GM12878 (cell line): ENCODE data around the gene GARS1. TPM values are rescaled to one million over a fixed set of nuclear protein-coding genes. Genes with fewer than 3 reads are reported as not detected.

Experiments
- ATAC-seq: fragments of 200-7000 bp; cut with Tn5 transposase; 3 replicates; pipeline ENCODE4 v1.9.1; 2020; ENCODE audit warnings: mild to moderate bottlenecking, moderate library complexity
- BruUV-seq: library from RNA; stranded (reverse); fragments of 400-500 nt; replicated peaks from 2 replicates; lab custom pipeline; 2021; lab: Mats Ljungman, UMichigan
- CTCF ChIA-PET: fragments of 300-600 bp; sonication (Branson Sonifier 250); formaldehyde crosslinking; extraction: SDS; loops from one replicate; lab custom pipeline; 2021; ENCODE audit warnings: inconsistent platforms; lab: Yijun Ruan, JAX
- POLR2A ChIA-PET: fragments of 350-600 bp; formaldehyde crosslinking; extraction: SDS; loops from one replicate; lab custom pipeline; 2021; ENCODE audit warnings: inconsistent platforms; lab: Charles Lee
- RAD21 ChIA-PET: fragments of 300-600 bp; sonication (Branson Sonifier 250); formaldehyde crosslinking; loops from one replicate; lab custom pipeline; 2023; ENCODE audit warnings: antibody characterized with exemption; ENCODE audit not compliant: unreplicated experiment; lab: Charles Lee
- SMC1A ChIA-PET: fragments of 300-600 bp; sonication (Branson Sonifier 250); formaldehyde crosslinking; loops from one replicate; lab custom pipeline; 2023; ENCODE audit not compliant: unreplicated experiment, uncharacterized antibody; lab: Charles Lee
- DNase-seq: peaks from one replicate; pipeline ENCODE4 v3.0.0-alpha.2; 2011; ENCODE audit warnings: low read depth, low spot score
- FAIRE-seq: peaks from 3 replicates; lab custom pipeline; 2011; peaks lifted over from hg19 to GRCh38; lab: Jason Lieb, UNC
- H2AFZ ChIP-seq: 2 replicates; pipeline ENCODE4 v1.6.0; 2011; ENCODE audit warnings: low read depth, low read length, control low read depth; ENCODE audit not compliant: control insufficient read depth
- H3K27ac ChIP-seq: 2 replicates; pipeline ENCODE4 v1.5.1; 2011; ENCODE audit warnings: control low read depth; ENCODE audit not compliant: control insufficient read depth, insufficient read depth
- H3K27me3 ChIP-seq, 2 experiments: replicated peaks in 1 of 2; 2 replicates each; pipeline versions ENCODE4 v1.6.0 to v1.6.1; 2011; ENCODE audit warnings: low read length in 1 of 2; ENCODE audit not compliant: control insufficient read depth in 2 of 2, insufficient read depth in 2 of 2
- H3K36me3 ChIP-seq, 2 experiments: 2 replicates each; pipeline ENCODE4 v1.5.1; 2011; ENCODE audit warnings: low read length in 1 of 2; ENCODE audit not compliant: control insufficient read depth in 2 of 2, insufficient read depth in 2 of 2
- H3K4me1 ChIP-seq: 2 replicates; pipeline ENCODE4 v1.6.1; 2011; ENCODE audit warnings: mild to moderate bottlenecking, low read length, moderate library complexity, mixed read lengths; ENCODE audit not compliant: control insufficient read depth, insufficient read depth
- H3K4me2 ChIP-seq: 2 replicates; pipeline ENCODE4 v1.6.0; 2011; ENCODE audit warnings: control low read depth; ENCODE audit not compliant: control insufficient read depth, insufficient read depth
- H3K4me3 ChIP-seq: fragments of 200-600 bp; sonication (generic); 2 replicates; pipeline ENCODE4 v1.5.1; 2016
- H3K79me2 ChIP-seq: 2 replicates; pipeline ENCODE4 v1.6.0; 2011; ENCODE audit warnings: low read length; ENCODE audit not compliant: control insufficient read depth, insufficient read depth
- H3K9ac ChIP-seq: 2 replicates; pipeline ENCODE4 v1.8.0; 2011; ENCODE audit warnings: low read length, control low read depth, mixed read lengths; ENCODE audit not compliant: control insufficient read depth, insufficient read depth
- H3K9me3 ChIP-seq: replicated peaks from 3 replicates; pipeline ENCODE4 v1.5.1; 2011; ENCODE audit warnings: mild to moderate bottlenecking, low read length; ENCODE audit not compliant: control insufficient read depth, insufficient read depth
- H4K20me1 ChIP-seq: 2 replicates; pipeline ENCODE4 v1.6.0; 2011; ENCODE audit not compliant: control insufficient read depth, insufficient read depth
- DPF2 ChIP-seq: fragments of 450-650 bp; IDR thresholded peaks from 2 replicates; pipeline ENCODE4 v1.6.1; 2017; ENCODE audit warnings: mild to moderate bottlenecking
- E4F1 ChIP-seq: fragments of 450-650 bp; IDR thresholded peaks from 2 replicates; pipeline ENCODE4 v1.6.1; 2018; ENCODE audit warnings: borderline replicate concordance, mild to moderate bottlenecking; ENCODE audit not compliant: partially characterized antibody
- EED ChIP-seq: sonication (generic); IDR thresholded peaks from 2 replicates; pipeline ENCODE4 v1.6.1; 2016; ENCODE audit warnings: antibody characterized with exemption, low read depth
- FOS ChIP-seq: IDR thresholded peaks from 3 replicates; pipeline ENCODE4 v1.6.1; 2011; ENCODE audit warnings: borderline replicate concordance; ENCODE audit not compliant: insufficient read length; ENCODE audit errors: extremely low read depth
- FOXK2 ChIP-seq: fragments of 450-650 bp; IDR thresholded peaks from 2 replicates; pipeline ENCODE4 v1.6.1; 2017; ENCODE audit warnings: mild to moderate bottlenecking, moderate library complexity
- IRF5 ChIP-seq: fragments of 450-650 bp; IDR thresholded peaks from 2 replicates; pipeline ENCODE4 v1.6.1; 2017; ENCODE audit warnings: borderline replicate concordance
- KDM1A ChIP-seq: fragments of 200-600 bp; sonication (generic); IDR thresholded peaks from 2 replicates; pipeline ENCODE4 v1.6.1; 2016; ENCODE audit warnings: borderline replicate concordance
- MTA3 ChIP-seq: IDR thresholded peaks from 2 replicates; pipeline ENCODE4 v1.6.1; 2012; ENCODE audit warnings: low read length, inconsistent platforms, borderline replicate concordance
- NKRF ChIP-seq: fragments of 450-650 bp; conservative IDR thresholded peaks from 2 replicates; pipeline ENCODE4 v1.6.1; 2017; ENCODE audit warnings: mild to moderate bottlenecking, moderate library complexity
- PAX5 ChIP-seq: IDR thresholded peaks from 2 replicates; pipeline ENCODE4 v1.6.1; 2011; ENCODE audit warnings: low read depth, low read length, borderline replicate concordance
- RB1 ChIP-seq: fragments of 450-650 bp; formaldehyde crosslinking; IDR thresholded peaks from 2 replicates; pipeline ENCODE4 v1.6.1; 2017; ENCODE audit warnings: mild to moderate bottlenecking, borderline replicate concordance
- SIX5 ChIP-seq: IDR thresholded peaks from 2 replicates; pipeline ENCODE4 v1.6.1; 2011; ENCODE audit warnings: mild to moderate bottlenecking, low read depth, low read length, moderate library complexity; ENCODE audit not compliant: severe bottlenecking
- SMC3 ChIP-seq: IDR thresholded peaks from 2 replicates; pipeline ENCODE4 v1.6.1; 2011; ENCODE audit warnings: low read length, improper control_type of control experiment, borderline replicate concordance
- USF2 ChIP-seq: IDR thresholded peaks from 2 replicates; pipeline ENCODE4 v1.6.1; 2011; ENCODE audit warnings: low read depth, low read length, improper control_type of control experiment, borderline replicate concordance
- WGBS: methylation state at CpG from one replicate; pipeline ENCODE4 v1.1.6; 2016; ENCODE audit warnings: low lambda C conversion rate; ENCODE audit not compliant: insufficient replicate concordance, insufficient coverage; ENCODE audit errors: missing lambda C conversion rate; 5-methylcytosine and 5-hydroxymethylcytosine counted together
- in situ Hi-C: fragments of 300-500 bp; cut with MboI; formaldehyde crosslinking; loops from 9 replicates; pipeline ENCODE4 v1.14.3; 2018; ENCODE audit warnings: mixed read lengths
- intact Hi-C: fragments of 100-400 bp; cut with micrococcal nuclease; formaldehyde crosslinking; loops from one replicate; pipeline ENCODE4 v1.14.2; 2022; ENCODE audit not compliant: unreplicated experiment
- polyA plus RNA-seq, 11 experiments: library from polyadenylated mRNA; depleted of rRNA in 4 of 11; unstranded in 6 of 11; stranded (reverse) in 5 of 11; fragments of >200 nt; fragmentation: Nextera tagmentation in 4 of 11; fragmentation: Illumina TruSeq in 1 of 11; extraction: Ambion mirVana in 4 of 11; extraction: Trizol in 1 of 11; gene quantifications; 1 replicate in 1 of 11; 2 replicates in 10 of 11; pipeline versions ENCODE4 v1.2.1 to v1.2.3, GENCODE V29; 2011 to 2016; ENCODE audit warnings: inconsistent platforms in 2 of 11, missing spikeins in 2 of 11, low read depth in 1 of 11
- total RNA-seq, 4 experiments: library from RNA; depleted of rRNA in 3 of 4; stranded (reverse); fragments of >200 nt in 3 of 4; fragmentation: Illumina TruSeq in 1 of 4; extraction: Trizol in 1 of 4; gene quantifications; 2 replicates each; pipeline versions ENCODE4 v1.2.1 to v1.2.3, GENCODE V29; 2013 to 2021

Gene GARS1
- total and polyA plus RNA-seq, 10 of the 15 experiments (the other 5 are each of a cell fraction or from before 2014, with no cell fraction given) = 120 to 361 (median 187) TPM

- TF ChIP-seq IRF5 (no peak), USF2 (no peak), KDM1A (no peak), DPF2 (no peak), SIX5 (no peak), E4F1 (no peak)
- TF ChIP-seq, all 136 proteins: peak for 0
These were observed 11.5 kb upstream of the GARS1 start (continued) for GRCh38 chr7:30583181-30583580.

- Histone ChIP-seq H3K36me3 (no peaks in the 10 kb centered on the region; a peak in 1 of 4 replicates), H3K4me2 (no peak overlapping the region), H3K27me3 (no peaks in the 10 kb centered on the region), H3K9me3 (peaks cover 2% of the 10 kb centered on the region; the same call in 2 of the 3 replicates), H4K20me1 (no peaks in the 10 kb centered on the region), H3K79me2 (peaks cover 2% of the 10 kb centered on the region; the same call in 1 of the 2 replicates), H3K27ac (no peak overlapping the region), H3K4me3 (no peak overlapping the region), H3K9ac (no peak overlapping the region), H2AFZ (no peak overlapping the region), H3K4me1 (no peaks in the 10 kb centered on the region)
- ChIA-PET CTCF (interaction anchor here (1.0 to 1.1 kb wide), 2 partner anchors 20 to 74 kb away, joined by 3 read pairs; no protein-coding TSS in a partner anchor), POLR2A (interaction anchor here (0.6 kb wide), 1 partner anchor 727 kb away, joined by 3 read pairs; no protein-coding TSS in a partner anchor), SMC1A (interaction anchor here (1.0 kb wide), 1 partner anchor 280 kb away, joined by 3 read pairs; no protein-coding TSS in a partner anchor), RAD21 (no interaction called here)
- BruUV-seq = no TSS peak
- ATAC-seq (no peak), DNase-seq (no peak), FAIRE-seq (no peak)
- 98% methylated on average over 2 of the region's 2 CpGs for WGBS
- intact Hi-C loops (no loop called here), in situ Hi-C loops (no loop called here)
- no peak for TF ChIP-seq SMC3
- TF ChIP-seq RB1 = no peak
- TF ChIP-seq NKRF = no peak
- no peak for TF ChIP-seq MTA3
- no peak for TF ChIP-seq EED
- TF ChIP-seq FOS = no peak
- no peak for TF ChIP-seq PAX5
- no peak for TF ChIP-seq FOXK2
These were observed 10.3 kb upstream of the GARS1 start for GRCh38 chr7:30584415-30584814.
